Subcutaneous adipose tissue (tissue), 4 donors: Measurements from ENCODE around the gene ETHE1. TPM values are rescaled to one million over a fixed set of nuclear protein-coding genes. Genes with fewer than 3 reads are reported as not detected.

ENCODE experiments used
- total RNA-seq, 4 donors: library from RNA; depleted of rRNA; stranded (reverse); fragments of >200 nt; gene quantifications; one replicate each; pipeline ENCODE4 v1.1.0, GENCODE V29; 2016
- TF ChIP-seq, protein P1 (sequence below): fragments of 450-650 bp; IDR thresholded peaks from one replicate; pipeline ENCODE4 v1.5.1; 2016; ENCODE audit warnings: low read depth, mild to moderate bottlenecking, control low read depth, antibody characterized with exemption, moderate library complexity

The ETHE1 gene, protein sequence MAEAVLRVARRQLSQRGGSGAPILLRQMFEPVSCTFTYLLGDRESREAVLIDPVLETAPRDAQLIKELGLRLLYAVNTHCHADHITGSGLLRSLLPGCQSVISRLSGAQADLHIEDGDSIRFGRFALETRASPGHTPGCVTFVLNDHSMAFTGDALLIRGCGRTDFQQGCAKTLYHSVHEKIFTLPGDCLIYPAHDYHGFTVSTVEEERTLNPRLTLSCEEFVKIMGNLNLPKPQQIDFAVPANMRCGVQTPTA
- 10 to 100 TPM; 20.2 to 36.7 (median 31.3) TPM for total RNA-seq

DNA sequence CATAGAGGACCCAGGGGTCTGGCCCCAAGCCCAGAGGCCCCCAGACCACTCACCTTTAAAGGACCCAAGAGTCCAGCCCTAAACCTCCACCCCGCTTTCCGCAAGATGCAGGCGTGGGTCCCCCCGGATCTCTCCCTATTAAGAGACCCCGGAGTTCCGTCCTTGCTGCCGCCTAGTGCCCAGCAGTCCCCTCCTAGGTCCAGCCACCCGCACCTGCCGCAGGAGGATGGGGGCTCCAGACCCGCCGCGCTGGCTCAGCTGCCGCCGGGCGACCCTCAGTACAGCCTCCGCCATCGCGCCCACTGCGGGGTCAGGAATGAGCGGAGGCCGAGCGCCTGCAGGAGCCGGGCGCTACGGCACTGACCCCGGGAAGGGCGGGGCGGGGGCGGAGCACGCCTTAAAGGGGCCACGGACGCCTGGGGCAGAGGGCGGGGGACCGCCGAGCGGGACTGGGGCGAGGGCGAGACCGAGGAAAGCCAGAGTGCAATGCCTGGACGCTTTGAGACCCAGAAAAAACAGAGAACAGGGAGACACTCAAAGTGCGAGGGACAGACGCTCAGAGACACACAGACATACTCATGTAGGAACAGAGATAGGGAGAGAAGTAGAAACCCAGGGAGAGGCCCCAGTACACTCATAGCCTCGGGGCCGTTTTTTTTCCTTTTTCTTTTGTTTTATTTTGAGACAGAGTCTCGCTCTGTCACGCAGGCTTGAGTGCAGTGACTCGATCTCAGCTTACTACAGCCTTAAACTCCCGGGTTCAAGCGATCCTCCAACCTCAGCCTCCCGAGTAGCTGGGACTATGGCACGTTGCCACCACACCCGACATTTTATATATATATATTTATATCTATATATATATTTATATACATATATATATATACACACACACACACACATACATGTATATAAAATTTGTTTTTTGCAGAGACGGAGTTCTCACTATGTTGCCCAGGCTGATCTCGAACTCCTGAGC is at the start of gene ETHE1:
TSS of gene ETHE1 (minus strand) at position 318 of the 976 bp plus-strand sequence. CDS start at position 294, 24 bp downstream.
- TF ChIP-seq, protein P1, sequence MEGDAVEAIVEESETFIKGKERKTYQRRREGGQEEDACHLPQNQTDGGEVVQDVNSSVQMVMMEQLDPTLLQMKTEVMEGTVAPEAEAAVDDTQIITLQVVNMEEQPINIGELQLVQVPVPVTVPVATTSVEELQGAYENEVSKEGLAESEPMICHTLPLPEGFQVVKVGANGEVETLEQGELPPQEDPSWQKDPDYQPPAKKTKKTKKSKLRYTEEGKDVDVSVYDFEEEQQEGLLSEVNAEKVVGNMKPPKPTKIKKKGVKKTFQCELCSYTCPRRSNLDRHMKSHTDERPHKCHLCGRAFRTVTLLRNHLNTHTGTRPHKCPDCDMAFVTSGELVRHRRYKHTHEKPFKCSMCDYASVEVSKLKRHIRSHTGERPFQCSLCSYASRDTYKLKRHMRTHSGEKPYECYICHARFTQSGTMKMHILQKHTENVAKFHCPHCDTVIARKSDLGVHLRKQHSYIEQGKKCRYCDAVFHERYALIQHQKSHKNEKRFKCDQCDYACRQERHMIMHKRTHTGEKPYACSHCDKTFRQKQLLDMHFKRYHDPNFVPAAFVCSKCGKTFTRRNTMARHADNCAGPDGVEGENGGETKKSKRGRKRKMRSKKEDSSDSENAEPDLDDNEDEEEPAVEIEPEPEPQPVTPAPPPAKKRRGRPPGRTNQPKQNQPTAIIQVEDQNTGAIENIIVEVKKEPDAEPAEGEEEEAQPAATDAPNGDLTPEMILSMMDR: no peak

DNA sequence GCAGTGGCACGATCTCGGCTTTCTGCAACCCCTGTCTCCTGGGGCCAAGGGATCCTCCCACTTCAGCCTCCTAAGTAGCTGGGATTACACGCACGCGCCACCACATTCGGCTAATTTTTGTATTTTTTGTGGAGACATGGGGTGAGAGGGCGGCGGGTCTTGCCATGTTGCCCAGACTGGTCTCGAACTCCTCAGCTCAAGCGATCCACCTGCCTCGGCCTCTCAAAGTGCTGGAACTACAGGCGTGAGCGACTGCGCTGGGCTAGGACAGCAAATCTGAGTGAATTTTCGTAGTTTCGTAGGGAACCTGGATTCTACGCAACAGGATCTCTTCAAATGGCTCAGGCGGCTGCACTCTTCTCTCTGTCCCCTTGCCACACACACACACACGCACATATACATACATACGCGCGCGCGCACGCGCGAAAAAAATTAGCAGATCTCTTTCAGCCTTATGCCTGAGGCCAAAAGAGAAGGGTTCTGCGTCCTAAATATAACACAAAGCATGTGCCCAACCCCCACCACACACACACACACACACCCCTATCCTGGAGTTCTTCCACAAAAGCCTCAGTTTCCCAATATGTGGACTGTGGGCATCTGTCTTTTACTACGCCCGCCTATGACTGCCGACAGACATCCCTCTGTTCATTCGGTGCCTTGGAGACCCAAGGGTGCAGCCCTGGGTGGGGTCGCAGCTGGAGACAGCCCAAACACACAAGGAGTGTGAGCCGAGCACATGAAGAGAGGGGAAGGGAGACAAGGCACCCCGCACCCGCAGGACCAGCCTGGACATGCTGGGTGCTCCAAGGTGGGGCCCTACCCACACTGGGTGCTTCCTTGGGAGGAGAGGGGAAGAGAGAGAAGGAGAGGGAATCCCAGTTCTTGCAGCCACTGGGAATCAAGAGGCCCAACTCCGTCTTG is 49.2 kb upstream of the ETHE1 start:
- TF ChIP-seq, protein P1: no peak

DNA sequence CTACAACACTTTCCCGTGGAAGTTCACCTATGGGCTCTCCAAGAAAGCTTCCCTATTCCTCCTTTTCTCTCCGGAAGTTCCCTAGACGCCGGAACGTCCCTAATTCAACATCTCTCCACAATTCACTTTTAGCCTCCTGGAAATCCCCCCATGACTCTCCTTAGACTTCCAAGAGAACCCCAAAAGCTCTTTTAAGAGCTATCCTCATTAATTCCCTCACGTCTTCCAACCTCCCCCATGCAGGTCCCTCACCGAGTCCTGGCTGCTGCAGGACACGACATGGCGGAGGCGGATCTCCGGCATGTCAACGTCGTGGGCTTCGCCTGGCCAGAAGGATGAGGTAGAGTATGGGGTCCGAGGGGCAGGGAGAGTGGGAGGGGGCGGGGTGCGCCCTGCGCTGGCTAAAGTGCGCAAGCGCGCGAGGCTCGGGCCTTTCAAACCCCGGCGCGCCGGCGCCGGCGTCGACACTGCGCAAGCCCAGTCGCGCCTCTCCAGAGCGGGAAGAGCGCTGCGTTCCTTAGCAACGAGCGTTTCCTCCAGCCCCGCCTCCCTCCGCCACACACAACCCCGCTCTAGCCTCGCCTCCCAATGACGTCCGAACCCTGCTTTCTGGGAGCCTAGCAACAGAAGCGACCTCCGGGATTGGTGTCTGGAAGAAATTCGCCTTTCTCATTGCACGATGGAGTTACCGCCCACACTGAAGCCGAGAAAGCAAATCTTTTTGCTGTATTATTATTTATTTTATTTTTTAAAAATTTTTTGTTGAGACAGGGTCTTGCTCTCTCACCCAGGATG is 48.4 kb upstream of the ETHE1 start, which contains the start of the genes PINLYP and XRCC1:
TSS of gene PINLYP (plus strand) at position 646 of the 795 bp plus-strand sequence. CDS start 1,391 bp downstream, outside the sequence.
TSS of gene XRCC1 (minus strand) at position 372 of the 795 bp plus-strand sequence. CDS start at position 303, 69 bp downstream.
- TF ChIP-seq, protein P1: no peak

DNA sequence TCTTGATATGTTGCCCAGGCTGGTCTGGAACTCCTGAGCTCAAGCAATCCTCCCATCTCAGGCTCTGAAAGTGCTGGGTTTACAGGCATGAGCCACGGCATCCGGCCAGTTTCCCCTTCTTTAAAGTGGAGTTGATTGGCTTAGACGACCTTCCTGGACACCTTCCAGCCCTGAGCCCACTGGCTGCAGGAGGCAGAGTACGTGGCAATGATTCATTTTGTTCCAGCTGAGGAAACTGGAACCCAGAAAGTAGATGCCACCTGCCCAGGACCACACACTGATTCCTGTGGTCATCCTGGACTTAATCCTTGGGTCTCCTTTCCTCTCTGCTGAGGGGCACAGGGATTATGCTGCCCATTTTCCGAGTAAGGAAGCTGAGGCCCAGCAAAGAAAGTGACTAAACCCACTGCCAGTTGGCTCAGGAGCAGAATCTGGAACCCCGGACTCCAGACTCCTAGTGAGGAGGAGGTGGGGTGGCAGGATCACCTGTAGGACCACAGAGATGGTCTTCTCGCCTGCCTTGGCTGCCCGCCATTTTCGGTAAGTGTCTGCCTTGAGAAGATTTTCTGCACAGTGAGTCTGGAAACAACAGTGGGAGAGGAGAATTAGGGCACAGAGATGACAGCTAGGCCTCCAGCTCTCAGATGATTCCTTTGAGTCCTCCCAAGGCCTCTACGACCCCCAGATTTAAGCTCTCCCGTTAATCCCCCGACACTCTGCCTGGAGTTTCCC is 47.6 kb upstream of the ETHE1 start:
- TF ChIP-seq, protein P1: no peak

DNA sequence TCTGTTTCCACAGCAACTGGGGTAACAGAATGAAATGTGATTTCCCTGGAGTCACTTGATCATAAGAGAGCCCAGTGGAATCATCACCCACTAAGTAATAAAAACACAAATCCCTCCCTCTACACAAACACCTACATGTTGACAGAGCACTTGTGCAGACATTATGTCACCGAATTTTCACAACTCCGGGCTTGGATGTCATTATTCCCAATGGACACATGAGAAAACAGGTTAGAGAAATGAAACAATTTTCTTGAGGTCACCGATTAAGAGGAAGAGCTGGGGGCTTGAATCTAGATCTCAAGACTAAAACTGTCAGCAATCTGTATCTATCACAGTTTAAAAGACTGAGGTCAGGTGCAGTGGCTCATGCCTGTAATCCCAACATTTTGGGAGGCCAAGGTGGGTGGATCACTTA is 45.2 kb upstream of the ETHE1 start:
- TF ChIP-seq, protein P1: no peak
